GM18870 (cell line): ENCODE data around the gene MSMB.
"Not testable (repeated sequence)": the region's sequence is repeated elsewhere in the genome, so short reads cannot be mapped to it uniquely, and the experiment has no call there.

Source experiments
- ATAC-seq: cut with Tn5 transposase; IDR thresholded peaks from one replicate; pipeline ENCODE4 v1.9.1; 2021; ENCODE audit warnings: moderate library complexity; ENCODE audit not compliant: unreplicated experiment

MSMB gene

GRCh38 chr10:46014683-46015405 is 31.2 kb downstream of the MSMB start:
- no peak for ATAC-seq

- no peak for ATAC-seq
Observed at GRCh38 chr10:46014206-46014605, 31.9 kb downstream of the MSMB start.

GRCh38 chr10:46012746-46013145 is 33.3 kb downstream of the MSMB start:
- ATAC-seq = no peak

GRCh38 chr10:46006219-46006618 is 39.9 kb downstream of the MSMB start:
- no peak for ATAC-seq

- no peak for ATAC-seq
Observed at GRCh38 chr10:46005383-46005782, 40.7 kb downstream of the MSMB start.

GRCh38 chr10:46004963-46005362 is 41.1 kb downstream of the MSMB start:
- ATAC-seq = no peak

- ATAC-seq = no peak
Observed at GRCh38 chr10:46002916-46003693, 43.0 kb downstream of the MSMB start.

GRCh38 chr10:46002189-46002687 is 43.8 kb downstream of the MSMB start:
- not testable (repeated sequence) for ATAC-seq

GRCh38 chr10:46001187-46001756 is 44.8 kb downstream of the MSMB start:
- no peak for ATAC-seq

- ATAC-seq = no peak
Observed at GRCh38 chr10:46000538-46000937, 45.5 kb downstream of the MSMB start.

- not testable (repeated sequence) for ATAC-seq
Observed at GRCh38 chr10:45999955-46000354, 46.1 kb downstream of the MSMB start.

GRCh38 chr10:45997994-45998763 is 47.9 kb downstream of the MSMB start:
- no peak for ATAC-seq

GRCh38 chr10:45997557-45997956 is 48.5 kb downstream of the MSMB start:
- ATAC-seq = no peak

GRCh38 chr10:45985590-45985989 is 60.5 kb downstream of the MSMB start:
- not testable (repeated sequence) for ATAC-seq

GRCh38 chr10:45984473-45984872 is 61.6 kb downstream of the MSMB start:
- ATAC-seq = not testable (repeated sequence)

- ATAC-seq = not testable (repeated sequence)
Observed at GRCh38 chr10:45983538-45984186, 62.4 kb downstream of the MSMB start.
